K562 treated with DMSO at 1 percent for 12 hours (cell line): Measurements from ENCODE around the gene TOMM20. TPM values are rescaled to one million over a fixed set of nuclear protein-coding genes. Genes with fewer than 3 reads are reported as not detected.

Source experiments
- total RNA-seq: library from RNA; unstranded; fragments of 300-600 nt; gene quantifications from 2 replicates; pipeline ENCODE4 v1.2.3, GENCODE V29; 2022; ENCODE audit not compliant: insufficient read depth

The TOMM20 gene
- 95.4 and 144 TPM in 2 replicates for total RNA-seq

DNA sequence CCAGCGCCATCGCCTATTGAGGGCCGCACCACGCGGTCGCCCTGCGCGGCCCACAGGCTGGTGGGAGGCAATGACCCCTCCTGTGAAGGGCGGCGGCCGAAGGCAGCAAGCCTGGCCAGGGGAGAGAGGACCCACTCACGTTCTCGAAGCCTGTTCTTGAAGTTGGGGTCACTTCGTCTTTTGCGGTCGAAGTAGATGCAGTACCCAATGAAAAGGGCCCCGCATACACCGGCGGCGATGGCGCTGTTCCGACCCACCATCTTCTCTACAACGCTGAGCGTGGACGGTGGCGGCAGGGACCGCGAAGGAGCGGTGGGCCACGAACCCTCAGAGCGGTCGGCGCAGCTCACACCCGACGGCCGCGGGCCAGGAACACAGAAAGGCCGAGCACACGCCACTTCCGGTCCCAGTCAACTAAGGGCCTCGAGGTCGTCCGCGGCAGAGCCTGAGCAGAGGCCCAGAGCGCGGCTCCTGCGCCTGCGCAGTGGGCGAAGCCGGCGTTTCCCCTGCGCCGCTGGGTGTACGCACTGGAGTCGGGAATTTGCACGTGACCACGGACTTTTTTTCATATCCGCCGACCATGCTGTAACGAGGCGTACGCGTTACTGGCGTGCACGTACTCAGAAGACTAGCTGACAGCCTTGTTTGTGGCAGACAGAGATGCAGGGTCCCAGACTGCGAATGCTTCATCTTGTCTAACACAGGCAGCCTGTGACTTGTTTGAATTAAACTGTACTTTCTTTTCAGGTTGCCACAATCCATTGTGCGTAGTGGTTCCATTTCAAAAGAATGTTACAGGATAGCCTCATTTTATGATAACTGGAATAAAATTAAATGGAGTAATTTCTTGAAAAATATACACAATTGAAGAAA lies at the start of gene TOMM20:
TOMM20 (minus strand) TSS at position 382 of the 873 bp plus-strand sequence; CDS start at position 260, 122 bp downstream.

DNA sequence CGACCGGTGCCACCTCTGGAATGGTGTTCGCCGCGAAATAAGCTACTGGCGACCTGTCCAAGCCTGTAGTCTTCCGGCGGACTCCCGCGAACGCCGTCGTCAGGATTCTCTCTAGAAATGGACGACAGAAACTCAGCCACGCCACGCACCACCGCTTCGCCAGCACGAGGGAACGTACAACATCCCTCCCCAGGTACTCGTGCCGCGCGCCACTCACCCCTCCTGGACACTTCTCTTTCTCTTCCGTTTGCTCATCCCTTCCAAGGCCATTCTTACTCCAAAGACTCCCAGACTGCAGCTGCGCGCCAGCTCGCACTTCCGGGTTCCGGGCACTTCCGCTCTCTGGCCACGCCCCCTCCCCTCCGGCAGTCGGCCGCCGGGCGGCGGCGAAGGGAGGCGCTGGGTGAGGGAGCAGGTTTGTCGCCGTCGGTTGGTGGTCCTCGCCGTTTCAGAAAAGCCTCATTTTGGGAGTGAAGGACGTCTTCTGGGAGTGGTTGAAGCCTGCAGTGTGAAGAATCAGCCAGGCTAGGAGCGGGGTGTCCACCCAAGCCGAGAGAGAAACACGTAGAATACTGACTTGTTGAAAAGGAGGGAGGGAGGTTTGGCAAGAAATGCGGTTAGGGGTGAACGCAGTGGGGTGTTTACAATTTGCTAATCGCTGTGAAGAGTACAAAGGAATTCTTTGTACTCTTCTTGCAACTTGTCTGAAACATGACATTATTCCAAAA lies 32.5 kb upstream of the TOMM20 start, which contains the start of gene RBM34:
RBM34 (minus strand) TSS at position 294 of the 728 bp plus-strand sequence; CDS start at position 270, 24 bp downstream.

Other genes with a start within 250 kb of the TOMM20 start
- gene RBM34, start 32.4 kb upstream of the TOMM20 start, total RNA-seq: 99.5 and 128 TPM in 2 replicates
- gene ARID4B, start 199.3 kb upstream of the TOMM20 start, total RNA-seq: 9.4 and 20.8 TPM in 2 replicates
- gene GGPS1, start 199.7 kb upstream of the TOMM20 start, total RNA-seq: 20.0 and 33.7 TPM in 2 replicates
- 20.8 and 63.7 TPM in 2 replicates for gene TBCE, start 238.6 kb upstream of the TOMM20 start, total RNA-seq